HG03354 (cell line): ENCODE data around the gene SH3BP1.
A peak's percentile ranks its signal among the peaks of the same experiment; 100 is the strongest.

Source experiments
- ATAC-seq: cut with Tn5 transposase; IDR thresholded peaks from one replicate; pipeline ENCODE4 v1.9.1; 2021; ENCODE audit warnings: mild to moderate bottlenecking; ENCODE audit not compliant: unreplicated experiment, poor library complexity, severe bottlenecking

The SH3BP1 gene

GRCh38 chr22:37696657-37697537 is 57.4 kb downstream of the SH3BP1 start, which contains the start of gene TRIOBP:
Gene TRIOBP, plus strand, starts transcription at chr22:37697048. Its CDS starts 4,318 bp downstream, at chr22:37701366.
- ATAC-seq: peak; percentile 93

- ATAC-seq: no peak
Measured at GRCh38 chr22:37697538-37697835, 58.0 kb downstream of the SH3BP1 start.

- no peak for ATAC-seq
Measured at GRCh38 chr22:37701141-37701786, 61.8 kb downstream of the SH3BP1 start.

- ATAC-seq: no peak
Measured at GRCh38 chr22:37703906-37704305, 64.4 kb downstream of the SH3BP1 start.

- no peak for ATAC-seq
Measured at GRCh38 chr22:37704645-37705044, 65.2 kb downstream of the SH3BP1 start.

- ATAC-seq: no peak
Measured at GRCh38 chr22:37705205-37705604, 65.7 kb downstream of the SH3BP1 start.
